Measurements from ENCODE around the gene ACRV1.

The ACRV1 gene

DNA sequence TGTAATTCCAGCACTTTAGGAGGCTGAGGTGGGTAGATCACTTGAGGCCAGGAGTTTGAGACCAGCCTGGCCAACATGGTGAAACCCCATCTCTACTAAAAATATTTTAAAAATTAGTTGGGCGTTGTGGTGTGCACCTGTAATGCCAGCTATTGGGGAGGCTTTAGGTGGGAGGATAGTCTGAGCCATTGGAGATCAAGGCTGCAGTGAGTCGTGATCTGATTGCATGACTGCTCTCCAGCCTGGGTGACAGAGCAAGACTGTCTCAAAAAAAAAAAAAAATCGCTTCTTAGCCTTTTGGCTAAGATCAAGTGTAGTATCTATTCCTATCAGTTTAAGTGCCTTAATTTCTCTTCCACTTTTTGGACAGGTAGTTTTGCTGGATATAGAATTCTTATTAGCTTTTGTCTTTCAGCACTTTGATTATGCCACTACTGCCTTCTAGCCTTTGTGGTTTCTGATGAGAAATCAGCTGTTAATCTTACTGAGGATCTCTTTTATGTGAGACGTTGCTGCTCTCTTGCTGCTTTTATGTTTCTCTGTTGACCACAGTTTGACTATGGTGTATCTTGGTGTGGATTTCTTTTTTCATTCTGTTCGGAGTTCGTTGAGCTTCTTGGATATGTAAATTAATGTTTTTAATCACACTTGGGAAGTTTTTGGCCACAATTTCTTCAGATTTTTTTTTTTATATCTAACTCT, 31.0 kb downstream of the ACRV1 start:
- DNase-seq (ENCODE audit: low read depth in 2 of 2) = no peak

GRCh38 chr11:125645871-125646270, 34.8 kb downstream of the ACRV1 start:
- no peak for DNase-seq (ENCODE audit: low read depth in 2 of 2)

DNA sequence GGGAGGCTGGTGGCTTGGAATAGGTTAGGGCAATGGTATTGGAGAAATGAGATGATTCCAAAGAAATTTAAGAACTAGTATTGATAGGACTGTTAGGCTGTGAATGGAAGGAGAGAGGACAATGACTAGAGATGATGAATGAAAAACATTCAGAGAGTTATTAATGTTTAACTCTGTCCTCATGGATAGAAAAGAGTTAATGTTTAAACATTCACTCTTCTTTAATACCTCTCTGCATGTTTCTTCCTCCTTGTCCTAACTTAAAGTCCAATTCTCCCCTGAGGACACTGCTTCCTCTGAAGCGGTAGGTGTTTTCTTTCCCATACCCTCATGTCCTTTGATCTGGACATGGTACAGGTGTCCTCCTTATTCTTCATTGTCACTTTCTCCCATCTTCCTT, 42.3 kb downstream of the ACRV1 start:
- DNase-seq (ENCODE audit: low read depth in 2 of 2) = no peak

- no peak for DNase-seq (ENCODE audit: low read depth in 2 of 2)
These were observed 42.8 kb downstream of the ACRV1 start for GRCh38 chr11:125637840-125638239.

GRCh38 chr11:125627236-125627910, 53.3 kb downstream of the ACRV1 start:
- no peak for DNase-seq (ENCODE audit: low read depth in 2 of 2)

DNA sequence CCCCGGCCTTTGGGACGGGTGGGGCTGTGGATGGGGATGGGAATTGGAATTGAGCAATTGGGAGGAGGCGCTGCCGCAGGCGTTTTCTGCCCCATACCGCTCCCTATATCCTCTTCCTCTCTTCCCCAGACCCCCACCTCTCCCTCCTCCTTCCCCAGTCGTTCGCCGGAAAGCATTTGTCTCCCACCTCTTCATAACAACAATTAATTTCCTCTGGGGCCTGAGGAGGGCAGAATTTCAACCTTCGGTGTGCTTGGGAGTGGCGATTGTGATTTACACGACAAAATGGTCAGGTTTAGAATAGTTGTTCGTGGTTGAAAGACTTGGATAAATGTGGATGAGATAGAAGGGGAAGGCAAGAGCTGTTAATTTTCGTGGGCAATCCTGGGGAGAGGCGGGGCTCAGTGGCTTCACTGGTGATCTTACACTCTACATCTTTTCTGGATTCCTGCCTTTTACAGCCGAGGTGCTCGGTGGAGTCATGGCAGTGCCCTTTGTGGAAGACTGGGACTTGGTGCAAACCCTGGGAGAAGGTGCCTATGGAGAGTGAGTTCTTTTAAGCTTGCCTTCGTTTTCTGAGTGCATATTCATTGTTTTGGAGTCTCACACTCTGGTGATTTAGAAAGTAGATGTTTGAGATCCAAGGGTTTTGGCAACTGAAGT, 54.2 kb downstream of the ACRV1 start:
- DNase-seq (ENCODE audit: low read depth in 2 of 2) = peak in 1 of 2 donors; percentile 25

DNA sequence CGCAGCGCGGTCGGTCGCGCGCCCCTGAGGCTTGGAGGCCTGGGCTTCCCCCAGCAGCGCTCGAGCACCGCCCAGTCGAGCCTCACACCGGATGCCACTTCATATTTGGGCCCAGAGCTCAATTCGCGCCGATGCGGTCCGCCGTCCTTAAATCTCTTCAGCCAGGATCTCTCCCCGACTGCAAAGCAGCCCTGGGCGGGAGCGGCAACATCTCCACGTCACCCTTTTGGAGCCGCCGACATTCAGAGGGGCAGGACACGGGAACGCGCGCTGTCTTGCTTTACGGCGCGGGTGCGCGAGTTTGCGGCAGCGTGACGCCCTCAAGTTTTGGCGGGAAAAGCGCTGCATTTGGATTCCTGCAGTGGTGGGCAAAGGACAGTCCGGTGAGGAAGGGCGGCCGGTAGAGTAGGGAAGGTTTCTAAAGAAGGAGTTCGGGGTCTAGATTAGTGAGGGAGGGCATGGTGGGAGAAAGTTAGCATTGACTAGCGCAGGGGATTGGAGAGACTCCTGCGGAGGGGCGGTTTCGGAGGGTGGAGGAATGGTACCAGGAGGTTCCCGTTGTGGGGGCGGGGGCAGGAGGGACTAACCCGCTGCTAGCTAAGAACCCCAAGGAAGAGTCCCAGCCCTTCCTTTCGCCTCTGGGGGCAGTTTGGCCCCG, 54.9 kb downstream of the ACRV1 start:
- peak; percentile 79 to 81 for DNase-seq (ENCODE audit: low read depth in 2 of 2)

DNA sequence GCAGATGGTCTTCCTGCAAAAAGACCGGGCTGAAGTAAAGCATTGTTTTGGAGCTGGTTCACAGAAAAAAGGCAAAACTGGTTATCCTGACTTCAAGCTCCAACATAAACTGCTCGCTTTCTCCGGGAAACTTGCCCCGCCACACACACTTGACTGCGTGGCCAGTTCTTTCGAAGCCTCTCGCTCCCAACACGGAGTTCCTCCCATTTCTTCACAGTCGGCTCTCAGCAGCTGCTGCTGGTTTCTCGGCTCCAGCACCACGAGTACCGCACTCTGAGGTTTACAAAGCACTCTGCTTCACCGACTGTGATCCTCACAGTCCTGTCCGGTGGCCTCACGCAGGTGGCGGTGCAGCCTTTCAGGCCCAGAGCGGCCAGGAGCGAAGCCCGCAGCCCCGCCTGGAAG, 55.4 kb downstream of the ACRV1 start:
- no peak for DNase-seq (ENCODE audit: low read depth in 2 of 2)

DNA sequence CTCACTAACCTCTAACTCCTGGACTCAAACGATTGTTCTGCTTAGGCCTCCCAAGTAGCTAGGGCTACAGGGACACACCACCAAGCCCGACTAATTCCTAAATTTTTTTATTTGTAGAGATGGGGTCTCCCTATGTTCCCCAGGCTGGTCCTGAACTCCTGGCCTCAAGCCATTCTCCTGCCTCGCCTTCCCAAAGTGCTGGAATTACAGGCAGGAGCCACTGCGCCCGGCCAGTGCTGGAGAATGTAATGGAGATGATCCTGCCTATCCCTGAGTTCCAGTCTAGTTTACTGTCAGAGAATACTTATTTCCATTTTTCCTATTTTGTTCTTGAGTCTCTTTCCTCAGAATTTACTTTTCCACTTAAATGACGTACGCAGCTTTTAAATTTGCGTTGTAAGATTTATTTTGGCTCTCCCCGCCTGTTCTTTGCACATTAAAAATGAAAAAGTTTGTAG, 55.9 kb downstream of the ACRV1 start, which contains the start of gene CHEK1:
CHEK1 (plus strand) TSS at position 408 of the 458 bp plus-strand sequence. CDS start 1,606 bp downstream, outside the sequence.
- no peak for DNase-seq (ENCODE audit: low read depth in 2 of 2)

DNA sequence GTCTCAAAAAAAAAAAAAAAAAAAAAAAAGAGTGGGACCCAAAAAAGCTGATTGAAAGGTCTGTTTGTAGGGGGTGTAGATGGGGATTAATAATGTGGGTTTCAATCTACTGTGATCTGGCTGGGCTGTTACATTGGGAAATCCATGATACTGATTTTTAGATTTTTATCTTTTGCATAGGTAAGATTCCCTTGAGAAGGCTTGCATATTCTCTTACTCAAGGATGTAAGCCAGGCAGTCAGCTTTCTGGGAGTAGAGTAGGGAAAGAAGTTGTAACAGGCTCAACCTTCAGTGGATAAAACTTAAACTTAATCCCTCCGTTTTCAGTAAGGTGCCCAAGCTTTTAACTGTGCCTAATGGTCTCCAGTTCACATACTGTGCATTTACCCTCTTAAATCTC, 57.6 kb downstream of the ACRV1 start:
- DNase-seq (ENCODE audit: low read depth in 2 of 2) = no peak

DNA sequence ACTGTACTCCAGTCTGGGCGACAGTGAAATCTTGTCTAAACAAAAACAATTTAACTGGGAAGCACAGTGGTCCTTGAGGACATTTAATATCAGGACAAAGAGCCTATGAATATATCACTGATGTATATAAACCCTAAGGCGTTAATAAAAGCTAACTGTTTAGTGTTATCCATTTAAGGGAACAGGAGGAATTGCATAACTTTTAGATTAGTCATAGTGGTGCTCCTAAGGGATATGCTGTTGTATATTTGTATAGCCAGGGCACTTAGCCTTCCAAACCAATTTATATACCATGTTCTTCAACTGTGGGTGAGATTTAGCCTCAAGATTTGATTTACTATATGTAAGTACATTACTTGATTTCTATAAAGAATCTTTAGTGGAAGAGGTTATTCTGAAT, 58.7 kb downstream of the ACRV1 start:
- DNase-seq (ENCODE audit: low read depth in 2 of 2) = no peak

Data from stimulated activated CD4-positive, alpha-beta T cell treated with anti-CD3 and anti-CD28 coated beads, Interleukin-15, amount 100 ng/mL, for 48 hours (primary cell).